Gastrocnemius medialis (tissue), 4 donors: ENCODE measurements around the gene EPHA8.

Source experiments
- CTCF ChIP-seq, 5 experiments: fragments of 450-650 bp in 3 of 5; fragments of 200-600 bp in 2 of 5; sonication (generic) in 2 of 5; IDR thresholded peaks in 4 of 5; conservative IDR thresholded peaks in 1 of 5; 1 replicate in 4 of 5; 2 replicates in 1 of 5; pipeline ENCODE4 v1.5.1; 2016 to 2019; ENCODE audit warnings: antibody characterized with exemption in 5 of 5, mild to moderate bottlenecking in 3 of 5, moderate library complexity in 3 of 5
- POLR2A ChIP-seq, 2 donors: fragments of 450-650 bp; IDR thresholded peaks; one replicate each; pipeline ENCODE4 v1.6.1; 2017; ENCODE audit warnings: antibody characterized with exemption in 2 of 2, mild to moderate bottlenecking in 2 of 2, moderate library complexity in 2 of 2

DNA sequence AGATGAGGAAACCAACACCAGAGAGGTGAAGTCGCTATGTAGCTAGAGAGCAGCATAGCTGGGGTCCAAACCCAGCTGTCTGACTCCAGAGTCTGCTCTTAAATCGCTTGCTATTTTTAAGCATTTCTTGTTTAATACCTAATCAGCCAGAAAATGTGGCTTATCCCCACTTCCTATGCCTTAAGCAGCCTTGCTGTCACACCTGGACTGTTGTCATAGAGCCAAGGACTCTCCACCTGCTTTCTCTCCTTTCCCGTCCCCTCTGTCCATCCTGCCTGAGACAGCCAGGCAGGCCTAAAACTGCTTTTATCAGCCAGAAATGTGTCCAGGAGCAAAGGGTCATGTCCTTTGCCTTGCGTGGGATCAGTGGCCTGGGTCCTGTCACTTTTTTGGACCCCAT is 28.3 kb upstream of the EPHA8 start:
- TF ChIP-seq POLR2A (IDR thresholded peaks at IDR 0.05) (no peak), CTCF (IDR thresholded peaks at IDR 0.05 in 4 of 5, conservative IDR thresholded peaks at IDR 0.05 in 1 of 5) (no peak)
